Measurements from ENCODE around the gene CYRIA.

CYRIA gene

GRCh38 chr2:16663121-16663905 lies 2.3 kb downstream of the CYRIA start:
- Histone ChIP-seq H3K4me1 (ENCODE audit: insufficient read depth, low read length) (peaks cover 19% of the 10 kb centered on the region), H3K36me3 (ENCODE audit: insufficient read depth, low read length) (no peaks in the 10 kb centered on the region), H3K9me3 (ENCODE audit: low read length) (no peaks in the 10 kb centered on the region), H2AFZ (ENCODE audit: low read depth, low read length) (no peak overlapping the region), H3K4me3 (ENCODE audit: low read length) (no peak overlapping the region), H3K27me3 (ENCODE audit: insufficient read depth, low read length) (peaks cover 2% of the 10 kb centered on the region)

DNA sequence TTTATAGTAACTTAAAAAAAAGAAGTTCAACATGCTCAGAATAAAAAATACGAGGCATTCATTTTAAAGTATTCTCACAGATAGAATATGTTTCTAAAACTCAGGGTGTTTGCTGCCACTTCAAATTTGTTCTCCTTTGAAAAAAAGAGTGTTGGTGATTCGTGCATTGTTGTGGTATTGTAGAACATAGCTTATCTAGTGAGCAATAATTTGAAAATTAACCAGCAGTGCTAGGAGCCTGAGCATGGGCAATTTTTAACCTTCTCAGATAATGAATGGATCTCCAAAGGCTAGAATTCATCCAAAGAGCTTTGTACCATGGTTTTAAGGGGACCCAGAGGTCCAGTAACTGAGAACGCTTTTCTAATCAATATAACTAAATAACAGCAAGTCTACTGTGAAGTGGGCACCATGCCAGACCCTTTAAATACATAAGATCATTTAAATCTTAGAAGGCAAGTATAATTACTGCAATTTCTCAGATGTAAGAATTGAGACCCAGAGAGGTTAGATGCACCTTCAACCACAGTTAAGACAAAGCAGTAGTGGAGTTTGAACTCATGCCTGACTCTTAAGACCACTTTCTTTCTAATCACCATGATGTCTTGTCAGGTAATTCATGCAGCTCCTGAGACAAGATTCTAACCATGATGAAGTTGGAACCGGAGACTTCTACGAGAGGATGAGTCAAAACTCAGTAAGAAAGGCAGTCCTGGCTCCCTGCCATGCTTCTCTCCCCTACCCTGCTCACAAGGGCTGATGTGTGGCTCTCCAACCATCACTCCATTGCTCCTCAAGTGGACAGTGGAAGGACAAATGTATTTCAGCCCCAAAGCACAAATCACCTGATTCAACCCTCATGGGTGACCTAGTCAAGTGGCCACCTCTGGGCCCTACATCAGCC lies 3.4 kb downstream of the CYRIA start:
- Histone ChIP-seq H2AFZ (ENCODE audit: low read depth, low read length) (no peak overlapping the region), H3K4me3 (ENCODE audit: low read length) (no peak overlapping the region), H3K4me1 (ENCODE audit: insufficient read depth, low read length) (peaks cover 18% of the 10 kb centered on the region), H3K9me3 (ENCODE audit: low read length) (no peaks in the 10 kb centered on the region), H3K36me3 (ENCODE audit: insufficient read depth, low read length) (no peaks in the 10 kb centered on the region), H3K27me3 (ENCODE audit: insufficient read depth, low read length) (peaks cover 2% of the 10 kb centered on the region)

GRCh38 chr2:16661526-16661925 lies 4.1 kb downstream of the CYRIA start:
- no peaks in the 10 kb centered on the region for H3K9me3 ChIP-seq (ENCODE audit: low read length)
- H2AFZ ChIP-seq (ENCODE audit: low read depth, low read length), result no peak overlapping the region
- no peaks in the 10 kb centered on the region for H3K36me3 ChIP-seq (ENCODE audit: insufficient read depth, low read length)
- peaks cover 2% of the 10 kb centered on the region for H3K27me3 ChIP-seq (ENCODE audit: insufficient read depth, low read length)
- H3K4me1 ChIP-seq (ENCODE audit: insufficient read depth, low read length), result peaks cover 20% of the 10 kb centered on the region
- no peak overlapping the region for H3K4me3 ChIP-seq (ENCODE audit: low read length)

GRCh38 chr2:16660556-16660955 lies 5.1 kb downstream of the CYRIA start:
- no peak overlapping the region for H3K4me3 ChIP-seq (ENCODE audit: low read length)
- no peaks in the 10 kb centered on the region for H3K9me3 ChIP-seq (ENCODE audit: low read length)
- H3K27me3 ChIP-seq (ENCODE audit: insufficient read depth, low read length), result no peaks in the 10 kb centered on the region
- H3K4me1 ChIP-seq (ENCODE audit: insufficient read depth, low read length), result peaks cover 25% of the 10 kb centered on the region
- H3K36me3 ChIP-seq (ENCODE audit: insufficient read depth, low read length), result no peaks in the 10 kb centered on the region
- no peak overlapping the region for H2AFZ ChIP-seq (ENCODE audit: low read depth, low read length)

DNA sequence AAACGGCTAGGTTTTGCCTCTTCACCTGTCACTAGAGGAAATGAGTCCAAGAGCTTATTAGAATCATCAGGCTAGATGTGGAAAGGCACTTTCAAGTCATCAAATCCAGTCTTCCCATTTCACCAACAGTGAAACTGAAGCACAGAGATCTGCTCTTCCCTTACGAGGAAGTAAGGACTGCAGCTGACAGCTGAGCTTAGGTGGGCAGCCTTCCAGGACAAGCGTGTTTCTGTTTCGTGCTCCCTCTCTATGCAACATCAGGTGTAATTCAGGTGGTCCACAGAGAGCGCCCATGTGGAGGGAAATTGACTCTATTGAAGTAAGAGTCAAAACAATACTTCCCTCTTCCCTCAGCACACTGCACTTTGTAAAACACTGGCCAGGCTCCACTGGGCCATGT lies 5.5 kb downstream of the CYRIA start:
- H3K9me3 ChIP-seq (ENCODE audit: low read length), result no peaks in the 10 kb centered on the region
- H3K36me3 ChIP-seq (ENCODE audit: insufficient read depth, low read length), result no peaks in the 10 kb centered on the region
- H3K27me3 ChIP-seq (ENCODE audit: insufficient read depth, low read length), result no peaks in the 10 kb centered on the region
- H2AFZ ChIP-seq (ENCODE audit: low read depth, low read length), result no peak overlapping the region
- H3K4me3 ChIP-seq (ENCODE audit: low read length), result no peak overlapping the region
- H3K4me1 ChIP-seq (ENCODE audit: insufficient read depth, low read length), result peaks cover 26% of the 10 kb centered on the region

DNA sequence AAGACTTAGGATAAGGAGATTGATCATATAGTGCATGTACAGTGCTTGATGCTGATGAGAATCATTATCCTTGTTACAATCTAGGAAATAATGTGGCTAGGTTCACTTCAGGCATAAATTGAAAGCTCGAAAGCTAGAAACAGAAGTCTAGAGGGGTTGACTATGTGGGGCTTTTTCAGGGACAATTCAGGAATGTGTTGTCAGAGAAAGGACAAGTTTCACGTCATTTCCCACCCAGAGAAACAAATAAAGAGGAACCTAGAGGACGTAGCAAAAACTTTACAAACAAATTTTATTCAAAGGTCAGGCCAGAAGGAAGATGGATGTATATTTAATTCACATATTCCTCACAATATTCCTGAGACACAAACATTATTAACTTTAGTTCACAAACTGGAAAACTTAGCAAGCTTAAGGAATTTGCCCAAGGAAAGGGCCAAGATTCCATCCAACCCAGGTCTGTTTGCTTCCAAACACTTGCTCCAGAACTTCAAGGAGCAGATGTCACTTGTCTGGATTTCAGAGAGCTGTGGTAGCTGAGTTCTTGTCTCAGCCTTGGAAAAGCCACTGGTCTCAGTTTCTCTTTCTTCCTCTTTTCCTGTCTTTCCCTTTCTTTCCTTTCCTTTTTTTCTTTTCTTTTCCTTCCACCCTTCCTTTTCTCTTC lies 7.4 kb downstream of the CYRIA start:
- Histone ChIP-seq H3K4me3 (ENCODE audit: low read length) (no peak overlapping the region), H2AFZ (ENCODE audit: low read depth, low read length) (no peak overlapping the region), H3K36me3 (ENCODE audit: insufficient read depth, low read length) (no peaks in the 10 kb centered on the region), H3K27me3 (ENCODE audit: insufficient read depth, low read length) (no peaks in the 10 kb centered on the region), H3K9me3 (ENCODE audit: low read length) (no peaks in the 10 kb centered on the region), H3K4me1 (ENCODE audit: insufficient read depth, low read length) (peaks cover 17% of the 10 kb centered on the region)

DNA sequence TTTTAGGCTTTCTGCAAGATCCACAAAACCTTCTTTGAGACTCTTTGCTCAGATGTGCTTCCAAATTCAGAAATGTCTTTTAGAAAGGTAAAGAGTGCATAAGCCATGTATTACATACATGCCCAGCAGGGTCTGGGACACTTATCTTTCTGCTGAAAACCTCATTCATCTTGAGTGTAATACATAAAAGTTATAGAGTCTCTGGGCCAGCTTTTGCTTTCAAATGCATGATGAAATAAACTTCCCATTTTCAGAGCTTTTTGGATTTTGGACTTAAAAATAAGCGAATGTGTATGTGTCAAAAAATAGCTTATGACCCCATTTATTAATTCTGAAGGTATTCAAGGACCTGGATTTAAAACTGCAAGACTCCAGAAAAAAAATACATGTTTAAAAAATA lies 8.0 kb downstream of the CYRIA start:
- Histone ChIP-seq H3K9me3 (ENCODE audit: low read length) (no peaks in the 10 kb centered on the region), H3K27me3 (ENCODE audit: insufficient read depth, low read length) (no peaks in the 10 kb centered on the region), H2AFZ (ENCODE audit: low read depth, low read length) (no peak overlapping the region), H3K36me3 (ENCODE audit: insufficient read depth, low read length) (no peaks in the 10 kb centered on the region), H3K4me1 (ENCODE audit: insufficient read depth, low read length) (peaks cover 17% of the 10 kb centered on the region), H3K4me3 (ENCODE audit: low read length) (no peak overlapping the region)

DNA sequence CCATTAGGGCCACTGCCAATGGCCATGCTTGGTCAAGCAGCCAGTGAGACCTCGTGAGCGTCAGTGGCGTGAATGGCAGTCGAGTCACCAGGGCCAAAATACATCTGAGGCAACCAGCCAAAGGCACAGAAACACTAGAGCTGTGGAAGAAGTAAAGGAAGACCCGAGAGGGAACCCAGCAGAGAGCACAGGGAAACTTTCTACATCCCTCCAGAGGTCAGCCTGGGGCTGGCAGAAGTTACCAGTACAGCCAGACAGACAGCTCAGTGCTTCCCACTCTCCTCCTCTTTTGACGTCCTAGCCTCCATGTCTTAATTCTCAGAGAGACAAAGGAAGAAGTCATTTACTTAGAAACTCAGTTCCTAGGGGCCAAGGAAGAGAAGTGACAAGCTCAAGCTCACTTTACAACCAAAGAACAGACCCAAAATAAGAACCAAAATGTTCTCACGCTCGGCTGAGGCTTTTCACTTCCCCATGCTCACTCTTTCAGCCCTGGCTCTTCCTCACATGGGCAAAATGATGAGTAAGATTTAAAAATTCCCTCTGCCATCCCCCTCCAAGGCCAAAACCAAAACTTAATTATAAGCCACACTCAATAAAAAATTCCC lies 8.7 kb downstream of the CYRIA start:
- Histone ChIP-seq H3K4me3 (ENCODE audit: low read length) (no peak overlapping the region), H3K27me3 (ENCODE audit: insufficient read depth, low read length) (no peaks in the 10 kb centered on the region), H3K9me3 (ENCODE audit: low read length) (no peaks in the 10 kb centered on the region), H3K4me1 (ENCODE audit: insufficient read depth, low read length) (peaks cover 17% of the 10 kb centered on the region), H2AFZ (ENCODE audit: low read depth, low read length) (no peak overlapping the region), H3K36me3 (ENCODE audit: insufficient read depth, low read length) (no peaks in the 10 kb centered on the region)

DNA sequence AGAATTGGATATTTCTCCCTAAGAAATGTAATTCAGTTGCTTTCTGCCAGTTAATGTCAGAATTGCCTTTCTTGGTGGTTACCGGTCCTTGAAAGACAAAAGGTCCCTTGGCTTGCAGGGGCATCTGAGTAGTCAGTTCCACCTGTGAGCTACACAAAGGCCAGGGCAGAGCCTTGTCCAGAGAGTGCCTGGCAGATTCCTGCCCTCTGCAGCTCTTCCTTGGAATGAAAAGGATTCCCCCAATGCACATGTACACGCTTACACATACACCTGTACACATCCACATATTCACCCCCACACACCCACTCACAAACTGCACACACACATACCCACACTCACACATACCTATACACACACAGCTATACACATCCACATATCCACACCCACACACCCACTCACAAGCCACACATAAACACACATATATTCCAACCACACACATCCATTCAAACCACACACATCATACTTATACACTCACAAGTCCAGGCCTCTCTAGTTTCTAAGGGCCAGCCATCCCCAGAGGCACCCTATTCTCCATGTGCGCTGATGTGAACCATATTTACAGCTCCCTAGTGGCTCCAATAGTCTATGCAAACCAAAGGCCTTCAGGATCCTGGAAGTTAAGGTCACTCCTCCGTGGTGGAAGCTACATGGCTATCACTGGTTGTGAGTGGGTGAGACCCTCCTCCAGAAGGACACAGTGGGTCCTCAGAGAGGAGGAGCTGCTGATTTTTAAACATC lies 9.6 kb downstream of the CYRIA start:
- Histone ChIP-seq H3K27me3 (ENCODE audit: insufficient read depth, low read length) (no peaks in the 10 kb centered on the region), H3K4me3 (ENCODE audit: low read length) (no peak overlapping the region), H3K4me1 (ENCODE audit: insufficient read depth, low read length) (peaks cover 18% of the 10 kb centered on the region), H3K9me3 (ENCODE audit: low read length) (no peaks in the 10 kb centered on the region), H2AFZ (ENCODE audit: low read depth, low read length) (no peak overlapping the region), H3K36me3 (ENCODE audit: insufficient read depth, low read length) (no peaks in the 10 kb centered on the region)

- Histone ChIP-seq H3K4me3 (ENCODE audit: low read length) (no peak overlapping the region), H3K4me1 (ENCODE audit: insufficient read depth, low read length) (peaks cover 25% of the 10 kb centered on the region), H3K36me3 (ENCODE audit: insufficient read depth, low read length) (no peaks in the 10 kb centered on the region), H3K27me3 (ENCODE audit: insufficient read depth, low read length) (no peaks in the 10 kb centered on the region), H2AFZ (ENCODE audit: low read depth, low read length) (no peak overlapping the region), H3K9me3 (ENCODE audit: low read length) (no peaks in the 10 kb centered on the region)
Observed at GRCh38 chr2:16655445-16655837, 10.2 kb downstream of the CYRIA start.

- Histone ChIP-seq H3K36me3 (ENCODE audit: insufficient read depth, low read length) (no peaks in the 10 kb centered on the region), H3K9me3 (ENCODE audit: low read length) (no peaks in the 10 kb centered on the region), H2AFZ (ENCODE audit: low read depth, low read length) (no peak overlapping the region), H3K27me3 (ENCODE audit: insufficient read depth, low read length) (no peaks in the 10 kb centered on the region), H3K4me1 (ENCODE audit: insufficient read depth, low read length) (peaks cover 27% of the 10 kb centered on the region), H3K4me3 (ENCODE audit: low read length) (no peak overlapping the region)
Observed at GRCh38 chr2:16654833-16655444, 10.7 kb downstream of the CYRIA start.

DNA sequence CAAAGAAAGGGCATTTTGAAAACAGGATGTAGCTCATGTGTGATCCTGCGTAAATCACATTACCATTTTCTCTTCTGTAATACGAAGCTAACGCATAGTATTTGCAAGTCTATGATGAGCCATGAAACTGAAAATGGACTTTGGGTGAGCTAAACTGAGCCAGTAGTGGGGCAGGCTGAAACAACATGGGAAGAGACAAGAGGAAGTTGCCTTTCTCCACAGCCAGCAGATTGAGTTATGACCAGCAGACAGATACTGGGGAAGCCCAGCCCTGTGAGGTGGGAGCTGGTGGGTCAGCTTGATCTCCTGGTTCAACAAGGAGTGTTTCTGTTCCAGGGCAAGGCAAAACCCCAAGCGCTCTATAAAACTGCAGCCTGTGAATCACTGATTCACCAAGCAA lies 11.8 kb downstream of the CYRIA start:
- H3K9me3 ChIP-seq (ENCODE audit: low read length), result no peaks in the 10 kb centered on the region
- no peak overlapping the region for H3K4me3 ChIP-seq (ENCODE audit: low read length)
- H2AFZ ChIP-seq (ENCODE audit: low read depth, low read length), result no peak overlapping the region
- H3K27me3 ChIP-seq (ENCODE audit: insufficient read depth, low read length), result no peaks in the 10 kb centered on the region
- peaks cover 27% of the 10 kb centered on the region for H3K4me1 ChIP-seq (ENCODE audit: insufficient read depth, low read length)
- H3K36me3 ChIP-seq (ENCODE audit: insufficient read depth, low read length), result no peaks in the 10 kb centered on the region

Measured in neuron (in vitro differentiated cells).